Left lung (tissue), 10 donors: ENCODE data around the gene P3H3. TPM values are rescaled to one million over a fixed set of nuclear protein-coding genes. Genes with fewer than 3 reads are reported as not detected.

Experiments used
- ATAC-seq: fragments of 200-7000 bp; cut with Tn5 transposase; one replicate; pipeline ENCODE4 v1.9.1; 2020; ENCODE audit warnings: moderate library complexity
- DNase-seq, 4 donors: peaks; one replicate each; pipeline ENCODE4 v3.0.0-alpha.2; 2013 to 2020
- H3K27ac ChIP-seq, 2 donors: fragments of 200-600 bp; sonication (generic) in 1 of 2; one replicate each; pipeline versions ENCODE4 v1.5.0 to v1.8.0; 2020 to 2021
- H3K27me3 ChIP-seq, 2 donors: fragments of 200-600 bp; sonication (generic) in 1 of 2; one replicate each; pipeline versions ENCODE4 v1.5.0 to v1.8.0; 2020 to 2021
- H3K36me3 ChIP-seq, 2 donors: fragments of 200-600 bp; sonication (generic) in 1 of 2; one replicate each; pipeline versions ENCODE4 v1.5.0 to v1.8.0; 2020 to 2021
- H3K4me1 ChIP-seq, 2 donors: fragments of 200-600 bp; one replicate each; pipeline ENCODE4 v1.8.0; 2021
- H3K4me3 ChIP-seq, 2 donors: fragments of 200-600 bp; sonication (generic) in 1 of 2; one replicate each; pipeline versions ENCODE4 v1.5.0 to v1.8.0; 2020 to 2021; ENCODE audit warnings: mild to moderate bottlenecking in 1 of 2
- H3K9me3 ChIP-seq, 2 donors: fragments of 200-600 bp; sonication (generic) in 1 of 2; one replicate each; pipeline versions ENCODE4 v1.5.0 to v1.8.0; 2020 to 2021
- intact Hi-C, 2 donors: fragments of 100-400 bp; cut with DNase I; formaldehyde crosslinking; loops; one replicate each; pipeline versions ENCODE4 v1.11.2 to v1.14.2; 2022
- polyA plus RNA-seq, 6 donors: library from polyadenylated mRNA; unstranded; fragments of 120-200 nt; gene quantifications; one replicate each; pipeline ENCODE4 v1.2.1, GENCODE V29; 2013; ENCODE audit not compliant: insufficient read length in 6 of 6
- total RNA-seq, 2 donors: library from RNA; stranded (reverse); fragmentation: NEBNext Ultra II Directional; extraction: Animal tissue kit (Norgen Biotek cat#: 25700); gene quantifications; one replicate each; pipeline ENCODE4 v1.2.1, GENCODE V29; 2021
- TF ChIP-seq, protein P1 (sequence below), 2 donors: fragments of 200-600 bp; sonication (generic) in 1 of 2; IDR thresholded peaks; one replicate each; pipeline versions ENCODE4 v1.5.0 to v1.8.0; 2021; ENCODE audit warnings: antibody characterized with exemption in 2 of 2
- donor health status: DM: no; HTN: yes; CAD: no.
- donor health status: DM: no; HTN: no; CAD: no.

P3H3 gene
- total and polyA plus RNA-seq, 8 donors: 18.0 to 41.7 (median 22.3) TPM

DNA sequence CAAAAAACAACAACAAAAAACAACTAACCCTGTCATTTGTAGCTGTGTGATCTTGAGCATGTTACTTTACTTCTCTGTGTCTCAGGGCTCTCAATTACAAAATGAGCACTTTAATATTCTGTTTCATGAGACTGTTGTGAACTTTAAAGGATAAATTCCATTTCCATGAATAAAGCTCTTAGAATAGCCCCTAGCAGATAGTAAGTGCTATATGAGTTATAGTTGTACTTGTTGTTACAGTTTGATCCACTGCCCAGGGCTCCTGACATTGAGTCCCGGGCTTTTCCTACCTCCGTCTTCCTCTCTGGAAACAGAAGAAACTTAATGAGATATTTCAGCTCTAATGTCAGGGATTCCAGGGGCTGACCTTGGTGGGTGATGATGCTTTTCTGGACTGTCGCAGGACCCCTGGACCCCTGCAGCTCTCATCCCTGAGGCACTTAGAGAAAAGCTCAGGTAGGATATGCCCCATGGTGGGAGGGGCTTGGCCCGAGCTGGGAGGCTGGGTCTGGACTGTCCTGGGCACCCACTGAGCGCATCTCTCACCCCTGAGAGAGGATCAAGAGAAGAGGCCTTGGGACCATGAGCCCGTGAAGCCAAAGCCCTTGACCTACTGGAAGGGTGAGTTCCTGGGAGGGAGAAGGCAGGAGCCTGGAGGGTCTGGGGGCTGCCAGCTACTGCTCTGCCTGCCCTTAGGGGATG, 5.1 kb downstream of the P3H3 start:
- Histone ChIP-seq H3K27ac (no peak overlapping the region), H3K36me3 (no peaks in the 10 kb centered on the region), H3K27me3 (peaks cover 0 to 24% of the 10 kb centered on the region in 2 donors), H3K4me3 (no peak overlapping the region), H3K9me3 (no peaks in the 10 kb centered on the region), H3K4me1 (peaks cover 0 to 16% of the 10 kb centered on the region in 2 donors)
- TF ChIP-seq, protein P1, sequence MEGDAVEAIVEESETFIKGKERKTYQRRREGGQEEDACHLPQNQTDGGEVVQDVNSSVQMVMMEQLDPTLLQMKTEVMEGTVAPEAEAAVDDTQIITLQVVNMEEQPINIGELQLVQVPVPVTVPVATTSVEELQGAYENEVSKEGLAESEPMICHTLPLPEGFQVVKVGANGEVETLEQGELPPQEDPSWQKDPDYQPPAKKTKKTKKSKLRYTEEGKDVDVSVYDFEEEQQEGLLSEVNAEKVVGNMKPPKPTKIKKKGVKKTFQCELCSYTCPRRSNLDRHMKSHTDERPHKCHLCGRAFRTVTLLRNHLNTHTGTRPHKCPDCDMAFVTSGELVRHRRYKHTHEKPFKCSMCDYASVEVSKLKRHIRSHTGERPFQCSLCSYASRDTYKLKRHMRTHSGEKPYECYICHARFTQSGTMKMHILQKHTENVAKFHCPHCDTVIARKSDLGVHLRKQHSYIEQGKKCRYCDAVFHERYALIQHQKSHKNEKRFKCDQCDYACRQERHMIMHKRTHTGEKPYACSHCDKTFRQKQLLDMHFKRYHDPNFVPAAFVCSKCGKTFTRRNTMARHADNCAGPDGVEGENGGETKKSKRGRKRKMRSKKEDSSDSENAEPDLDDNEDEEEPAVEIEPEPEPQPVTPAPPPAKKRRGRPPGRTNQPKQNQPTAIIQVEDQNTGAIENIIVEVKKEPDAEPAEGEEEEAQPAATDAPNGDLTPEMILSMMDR (IDR thresholded peaks at IDR 0.05): no peak
- intact Hi-C loops: no loop called here
- DNase-seq (no peak), ATAC-seq (no peak)

DNA sequence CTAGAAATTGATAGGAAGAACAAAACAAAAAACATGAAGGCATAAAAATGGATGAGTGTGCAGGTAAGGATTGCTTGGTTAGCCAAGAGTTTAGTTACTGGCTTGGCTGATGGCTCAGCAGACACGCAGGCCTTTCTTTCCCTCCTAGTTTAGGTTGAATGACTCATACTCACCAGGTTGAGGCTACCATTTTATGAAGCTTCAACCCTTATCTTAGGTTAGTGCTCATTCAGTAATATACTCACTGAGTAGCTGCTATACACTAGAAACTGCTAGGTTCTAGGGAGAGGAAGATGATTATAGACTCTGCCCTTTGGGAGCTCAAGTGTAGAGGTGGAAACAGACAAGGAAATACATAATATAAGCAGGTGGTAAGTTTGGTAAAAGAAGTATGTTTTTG, 6.0 kb downstream of the P3H3 start:
- DNase-seq: no peak
- Histone ChIP-seq H3K27ac (no peak overlapping the region), H3K4me3 (no peak overlapping the region), H3K9me3 (no peaks in the 10 kb centered on the region), H3K27me3 (peaks cover 0 to 15% of the 10 kb centered on the region in 2 donors), H3K36me3 (no peaks in the 10 kb centered on the region), H3K4me1 (peaks cover 0 to 7% of the 10 kb centered on the region in 2 donors)
- TF ChIP-seq, protein P1 (IDR thresholded peaks at IDR 0.05): no peak
- no peak for ATAC-seq
- intact Hi-C loops: no loop called here

DNA sequence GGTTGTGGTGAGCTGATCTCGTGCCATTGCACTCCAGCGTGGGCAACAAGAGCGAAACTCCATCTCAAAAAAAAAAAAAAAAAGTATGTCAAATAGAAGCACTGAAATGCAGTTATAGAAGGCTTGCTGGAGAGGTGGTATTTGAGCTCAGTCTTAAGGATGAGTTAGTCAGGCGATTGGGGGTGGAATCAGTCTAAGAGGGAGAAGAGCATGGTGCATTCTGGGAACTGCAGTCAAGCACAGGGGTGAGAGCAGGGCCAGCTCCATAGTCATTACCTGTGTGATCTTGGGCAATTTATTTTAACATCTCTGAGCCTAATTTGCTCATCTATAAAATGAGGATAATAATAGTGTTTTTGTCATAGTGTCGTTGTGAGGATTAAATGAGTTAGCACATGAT, 6.7 kb downstream of the P3H3 start:
- Histone ChIP-seq H3K9me3 (no peaks in the 10 kb centered on the region), H3K27ac (no peak overlapping the region), H3K27me3 (peaks cover 0 to 9% of the 10 kb centered on the region in 2 donors), H3K4me1 (peaks cover 0 to under 1% of the 10 kb centered on the region in 2 donors), H3K36me3 (no peaks in the 10 kb centered on the region), H3K4me3 (no peak overlapping the region)
- ATAC-seq (no peak), DNase-seq (no peak)
- intact Hi-C loops: no loop called here
- TF ChIP-seq, protein P1 (IDR thresholded peaks at IDR 0.05): no peak

DNA sequence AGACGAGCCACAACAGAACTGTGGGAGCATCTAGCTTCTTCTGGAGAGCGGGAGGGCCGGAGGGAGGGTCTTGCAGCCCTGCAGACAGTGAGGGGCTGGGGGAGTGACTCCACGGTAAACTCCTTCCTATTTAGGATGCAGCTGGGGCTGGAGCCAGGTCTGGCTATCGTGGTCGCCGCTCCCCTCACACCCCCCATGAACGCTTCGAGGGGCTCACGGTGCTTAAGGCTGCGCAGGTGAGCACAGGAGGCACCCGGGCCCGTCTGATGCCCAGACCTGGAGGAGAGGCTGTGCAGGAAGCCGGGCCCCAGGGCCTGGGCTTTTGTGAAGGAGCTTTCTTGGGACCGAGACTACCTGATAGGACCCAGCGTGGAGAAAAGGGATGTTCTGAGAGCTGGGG, 8.6 kb downstream of the P3H3 start:
- ATAC-seq: no peak
- Histone ChIP-seq H3K4me3 (no peak overlapping the region), H3K27me3 (no peaks in the 10 kb centered on the region), H3K9me3 (no peaks in the 10 kb centered on the region), H3K36me3 (no peaks in the 10 kb centered on the region), H3K4me1 (no peaks in the 10 kb centered on the region), H3K27ac (no peak overlapping the region)
- DNase-seq: no peak
- TF ChIP-seq, protein P1 (IDR thresholded peaks at IDR 0.05): no peak
- intact Hi-C loops: no loop called here

DNA sequence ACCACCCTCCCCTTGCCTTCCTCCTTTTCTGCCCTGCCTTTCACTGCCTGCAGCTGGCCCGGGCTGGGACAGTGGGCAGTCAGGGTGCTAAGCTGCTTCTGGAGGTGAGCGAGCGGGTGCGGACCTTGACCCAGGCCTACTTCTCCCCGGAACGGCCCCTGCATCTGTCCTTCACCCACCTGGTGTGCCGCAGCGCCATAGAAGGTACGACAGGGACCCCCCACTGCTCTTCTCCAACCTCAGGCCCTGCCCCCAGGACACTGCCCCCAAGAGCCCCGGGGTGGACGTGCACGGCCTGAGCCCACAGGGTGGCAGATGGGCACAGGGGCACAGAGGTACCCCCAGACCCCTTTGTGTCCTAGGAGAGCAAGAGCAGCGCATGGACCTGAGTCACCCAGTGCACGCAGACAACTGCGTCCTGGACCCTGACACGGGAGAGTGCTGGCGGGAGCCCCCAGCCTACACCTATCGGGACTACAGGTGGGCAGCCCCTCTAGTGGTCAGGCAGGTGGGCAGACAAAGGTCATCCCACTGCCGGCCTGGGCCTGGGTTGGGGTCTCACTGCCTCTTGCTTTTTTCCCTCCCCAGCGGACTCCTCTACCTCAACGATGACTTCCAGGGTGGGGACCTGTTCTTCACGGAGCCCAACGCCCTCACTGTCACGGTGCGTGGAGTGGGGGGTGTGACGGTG, 9.3 kb downstream of the P3H3 start:
- ATAC-seq (no peak), DNase-seq (no peak)
- H3K4me3 ChIP-seq: no peak overlapping the region
- H3K9me3 ChIP-seq: no peaks in the 10 kb centered on the region
- TF ChIP-seq, protein P1 (IDR thresholded peaks at IDR 0.05): no peak
- no peaks in the 10 kb centered on the region for H3K27me3 ChIP-seq
- no peaks in the 10 kb centered on the region for H3K4me1 ChIP-seq
- no peak overlapping the region for H3K27ac ChIP-seq
- no peaks in the 10 kb centered on the region for H3K36me3 ChIP-seq
- intact Hi-C loops: no loop called here
